Tibial artery (tissue), 4 donors: ENCODE results near the gene SMARCC2.

Source experiments
- DNase-seq, 2 donors: peaks; one replicate each; pipeline ENCODE4 v3.0.0-alpha.2; 2019
- H3K27ac ChIP-seq, 2 donors: fragments of 200-600 bp; sonication (generic) in 1 of 2; 1 replicate in 1 of 2; 2 replicates in 1 of 2; pipeline ENCODE4 v1.5.1; 2018 to 2019; ENCODE audit warnings: mild to moderate bottlenecking in 1 of 2
- H3K27me3 ChIP-seq, 2 donors: fragments of 200-600 bp; sonication (generic) in 1 of 2; one replicate each; pipeline versions ENCODE4 v1.5.1 to v1.6.0; 2016 to 2019
- H3K36me3 ChIP-seq, 3 donors: fragments of 200-600 bp; sonication (generic) in 2 of 3; one replicate each; pipeline ENCODE4 v1.5.1; 2016 to 2019; ENCODE audit warnings: mild to moderate bottlenecking in 2 of 3
- H3K4me1 ChIP-seq, 4 donors: fragments of 200-600 bp; sonication (generic) in 2 of 4; 1 replicate in 3 of 4; 2 replicates in 1 of 4; pipeline ENCODE4 v1.5.1; 2016 to 2019
- H3K4me3 ChIP-seq, 2 donors: fragments of 200-600 bp; sonication (generic) in 1 of 2; 1 replicate in 1 of 2; 2 replicates in 1 of 2; pipeline ENCODE4 v1.5.1; 2018 to 2019; ENCODE audit warnings: mild to moderate bottlenecking in 2 of 2
- H3K9me3 ChIP-seq, 3 donors: fragments of 200-600 bp; sonication (generic) in 1 of 3; one replicate each; pipeline ENCODE4 v1.5.1; 2016 to 2019
- intact Hi-C: fragments of 100-400 bp; cut with DNase I; formaldehyde crosslinking; loops from one replicate; pipeline ENCODE4 v1.15.0; 2023; ENCODE audit warnings: low total_unique reads
- TF ChIP-seq, protein P1 (sequence below), 2 experiments: fragments of 200-600 bp in 1 of 2; fragments of 450-650 bp in 1 of 2; IDR thresholded peaks; one replicate each; pipeline ENCODE4 v1.5.1; 2017 to 2019; ENCODE audit warnings: antibody characterized with exemption in 2 of 2, mild to moderate bottlenecking in 1 of 2, moderate library complexity in 1 of 2

Gene SMARCC2

GRCh38 chr12:56114084-56114483 is 75.2 kb downstream of the SMARCC2 start:
- Histone ChIP-seq H3K4me1 (peaks cover 0 to 12% (median 8%) of the 10 kb centered on the region in 4 donors), H3K4me3 (no peak overlapping the region), H3K27ac (no peak overlapping the region), H3K36me3 (peaks cover 39 to 50% (median 48%) of the 10 kb centered on the region in 3 donors), H3K9me3 (no peaks in the 10 kb centered on the region), H3K27me3 (no peaks in the 10 kb centered on the region)
- DNase-seq = no peak
- intact Hi-C loops = no loop called here
- TF ChIP-seq, protein P1, sequence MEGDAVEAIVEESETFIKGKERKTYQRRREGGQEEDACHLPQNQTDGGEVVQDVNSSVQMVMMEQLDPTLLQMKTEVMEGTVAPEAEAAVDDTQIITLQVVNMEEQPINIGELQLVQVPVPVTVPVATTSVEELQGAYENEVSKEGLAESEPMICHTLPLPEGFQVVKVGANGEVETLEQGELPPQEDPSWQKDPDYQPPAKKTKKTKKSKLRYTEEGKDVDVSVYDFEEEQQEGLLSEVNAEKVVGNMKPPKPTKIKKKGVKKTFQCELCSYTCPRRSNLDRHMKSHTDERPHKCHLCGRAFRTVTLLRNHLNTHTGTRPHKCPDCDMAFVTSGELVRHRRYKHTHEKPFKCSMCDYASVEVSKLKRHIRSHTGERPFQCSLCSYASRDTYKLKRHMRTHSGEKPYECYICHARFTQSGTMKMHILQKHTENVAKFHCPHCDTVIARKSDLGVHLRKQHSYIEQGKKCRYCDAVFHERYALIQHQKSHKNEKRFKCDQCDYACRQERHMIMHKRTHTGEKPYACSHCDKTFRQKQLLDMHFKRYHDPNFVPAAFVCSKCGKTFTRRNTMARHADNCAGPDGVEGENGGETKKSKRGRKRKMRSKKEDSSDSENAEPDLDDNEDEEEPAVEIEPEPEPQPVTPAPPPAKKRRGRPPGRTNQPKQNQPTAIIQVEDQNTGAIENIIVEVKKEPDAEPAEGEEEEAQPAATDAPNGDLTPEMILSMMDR (IDR thresholded peaks at IDR 0.05) = no peak
